Fibroblast of villous mesenchyme (primary cell): ENCODE data around the gene P3H2. TPM values are rescaled to one million over a fixed set of nuclear protein-coding genes. Genes with fewer than 3 reads are reported as not detected.

Source experiments
- DNase-seq: peaks from one replicate; pipeline ENCODE4 v3.0.0-alpha.2; 2010; ENCODE audit warnings: low read depth
- H3K4me3 ChIP-seq: 2 replicates; pipeline ENCODE4 v1.5.1; 2011; ENCODE audit warnings: low read depth, mild to moderate bottlenecking, low read length
- total RNA-seq: library from RNA; depleted of rRNA; stranded (reverse); fragments of >200 nt; gene quantifications from 2 replicates; pipeline ENCODE4 v1.2.3, GENCODE V29; 2012
- TF ChIP-seq, protein P1 (sequence below): IDR thresholded peaks from 2 replicates; pipeline ENCODE4 v1.5.1; 2012; ENCODE audit warnings: low read depth, mild to moderate bottlenecking, low read length; ENCODE audit not compliant: insufficient read depth

Gene P3H2
- total RNA-seq, 1 donor = 51.8 TPM

DNA sequence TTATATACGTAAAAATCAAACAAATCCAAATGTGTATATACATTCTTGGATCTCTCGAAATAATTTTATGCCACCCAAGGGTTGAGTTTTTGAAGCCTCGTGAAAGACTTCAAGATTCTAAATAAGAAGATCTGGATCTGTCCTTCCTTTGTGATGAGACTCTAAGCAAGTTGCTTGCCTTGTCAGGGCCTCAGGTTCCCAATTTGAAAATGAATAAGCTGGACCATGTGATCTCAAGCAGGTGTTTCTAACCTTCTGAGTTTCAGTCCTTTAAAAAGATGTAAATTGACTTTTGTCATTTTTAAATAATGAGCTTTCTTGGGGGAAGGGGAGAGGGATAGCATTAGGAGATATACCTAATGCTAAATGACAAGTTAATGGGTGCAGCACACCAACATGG, 137.1 kb downstream of the P3H2 start:
- H3K4me3 ChIP-seq = no peak overlapping the region
- DNase-seq = no peak
- TF ChIP-seq, protein P1, sequence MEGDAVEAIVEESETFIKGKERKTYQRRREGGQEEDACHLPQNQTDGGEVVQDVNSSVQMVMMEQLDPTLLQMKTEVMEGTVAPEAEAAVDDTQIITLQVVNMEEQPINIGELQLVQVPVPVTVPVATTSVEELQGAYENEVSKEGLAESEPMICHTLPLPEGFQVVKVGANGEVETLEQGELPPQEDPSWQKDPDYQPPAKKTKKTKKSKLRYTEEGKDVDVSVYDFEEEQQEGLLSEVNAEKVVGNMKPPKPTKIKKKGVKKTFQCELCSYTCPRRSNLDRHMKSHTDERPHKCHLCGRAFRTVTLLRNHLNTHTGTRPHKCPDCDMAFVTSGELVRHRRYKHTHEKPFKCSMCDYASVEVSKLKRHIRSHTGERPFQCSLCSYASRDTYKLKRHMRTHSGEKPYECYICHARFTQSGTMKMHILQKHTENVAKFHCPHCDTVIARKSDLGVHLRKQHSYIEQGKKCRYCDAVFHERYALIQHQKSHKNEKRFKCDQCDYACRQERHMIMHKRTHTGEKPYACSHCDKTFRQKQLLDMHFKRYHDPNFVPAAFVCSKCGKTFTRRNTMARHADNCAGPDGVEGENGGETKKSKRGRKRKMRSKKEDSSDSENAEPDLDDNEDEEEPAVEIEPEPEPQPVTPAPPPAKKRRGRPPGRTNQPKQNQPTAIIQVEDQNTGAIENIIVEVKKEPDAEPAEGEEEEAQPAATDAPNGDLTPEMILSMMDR = no peak

DNA sequence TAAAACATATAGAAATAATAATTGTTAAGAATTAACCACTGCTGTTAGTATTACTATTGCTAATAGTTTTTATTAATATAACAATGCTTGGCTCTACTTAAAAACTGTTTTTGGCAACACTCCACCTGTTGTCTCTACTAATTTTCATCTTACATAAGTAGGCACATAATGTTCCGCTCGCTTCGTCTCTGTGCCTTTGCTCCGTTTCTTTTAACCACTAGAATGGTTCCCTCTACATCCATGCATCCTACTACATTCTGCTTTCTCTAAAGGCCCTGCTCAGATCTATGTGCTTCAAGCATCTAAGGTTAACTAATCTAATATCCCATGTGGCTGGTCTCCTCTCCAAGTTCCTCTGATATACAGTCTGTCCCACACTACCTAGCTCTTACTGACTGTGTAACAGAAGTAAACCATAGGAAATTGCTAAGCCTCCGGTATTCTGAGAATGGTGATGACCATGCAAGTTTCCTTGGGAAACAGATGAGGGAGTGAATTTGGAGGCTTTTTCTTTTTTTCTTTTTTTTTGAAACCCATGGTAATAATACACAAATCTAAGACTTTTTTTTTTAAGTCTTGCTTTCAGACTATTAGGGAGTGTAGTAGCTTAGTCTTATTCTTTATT, 138.3 kb downstream of the P3H2 start:
- TF ChIP-seq, protein P1 = no peak
- H3K4me3 ChIP-seq = no peak overlapping the region
- peak; percentile 59 for DNase-seq

DNA sequence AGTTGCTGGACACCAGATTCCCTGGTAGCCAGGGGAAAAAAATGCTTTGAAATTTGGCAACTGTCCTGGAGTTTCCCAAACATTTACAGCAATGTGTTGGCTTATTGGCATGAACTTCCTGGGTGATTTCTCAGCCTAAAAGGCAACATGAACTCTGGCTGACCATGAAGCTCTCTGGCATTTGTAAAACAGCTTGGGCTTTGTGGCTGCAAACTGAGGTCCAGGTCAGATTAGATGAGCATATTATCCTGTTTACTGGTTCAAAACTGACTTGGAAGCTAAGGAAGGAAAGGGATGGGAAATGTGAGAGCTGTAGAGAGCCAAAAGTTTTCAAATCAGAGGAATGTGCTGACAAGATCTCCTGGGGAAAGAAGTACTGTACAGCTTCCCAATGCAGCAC, 139.0 kb downstream of the P3H2 start:
- H3K4me3 ChIP-seq = no peak overlapping the region
- DNase-seq = peak; percentile 95
- TF ChIP-seq, protein P1 = no peak

DNA sequence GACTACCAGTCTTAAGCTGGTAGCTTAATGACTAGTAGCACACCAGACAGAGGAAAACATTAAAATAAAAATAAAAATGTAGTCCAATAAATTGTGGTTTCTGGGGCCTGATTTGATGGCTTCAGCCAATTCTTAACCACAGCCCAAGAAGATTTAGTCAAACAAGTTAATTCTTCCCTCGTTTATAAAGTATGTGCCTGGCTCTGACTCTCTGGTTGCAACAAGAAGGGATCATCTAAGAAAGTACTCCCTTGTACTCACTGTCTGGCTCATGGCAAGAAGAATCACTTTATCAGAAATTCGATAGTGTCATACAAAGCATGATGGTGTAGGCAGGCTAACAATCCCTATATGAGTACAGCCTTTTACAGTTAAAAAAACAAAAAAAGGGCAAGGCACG, 141.9 kb downstream of the P3H2 start:
- TF ChIP-seq, protein P1 = no peak
- no peak overlapping the region for H3K4me3 ChIP-seq
- no peak for DNase-seq

DNA sequence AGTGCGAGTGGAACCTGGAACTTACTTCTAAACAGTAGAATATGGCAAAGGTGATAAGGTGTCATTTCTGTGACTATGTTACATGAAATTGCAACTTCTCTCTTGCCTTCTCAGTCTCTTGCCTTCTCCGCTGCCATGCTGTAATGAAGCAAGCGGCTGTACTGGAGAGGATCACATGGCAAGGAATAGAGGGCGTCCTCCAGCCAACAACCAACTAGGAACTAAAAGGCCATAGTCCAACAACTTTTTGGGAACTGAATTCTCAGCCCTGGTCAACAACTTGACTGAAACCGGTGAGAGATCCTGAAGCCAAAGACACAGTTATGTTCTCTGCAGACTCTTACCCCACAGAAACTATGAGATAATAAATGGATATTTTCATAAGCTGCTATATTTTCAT, 143.5 kb downstream of the P3H2 start:
- H3K4me3 ChIP-seq = no peak overlapping the region
- TF ChIP-seq, protein P1 = no peak
- DNase-seq = no peak

DNA sequence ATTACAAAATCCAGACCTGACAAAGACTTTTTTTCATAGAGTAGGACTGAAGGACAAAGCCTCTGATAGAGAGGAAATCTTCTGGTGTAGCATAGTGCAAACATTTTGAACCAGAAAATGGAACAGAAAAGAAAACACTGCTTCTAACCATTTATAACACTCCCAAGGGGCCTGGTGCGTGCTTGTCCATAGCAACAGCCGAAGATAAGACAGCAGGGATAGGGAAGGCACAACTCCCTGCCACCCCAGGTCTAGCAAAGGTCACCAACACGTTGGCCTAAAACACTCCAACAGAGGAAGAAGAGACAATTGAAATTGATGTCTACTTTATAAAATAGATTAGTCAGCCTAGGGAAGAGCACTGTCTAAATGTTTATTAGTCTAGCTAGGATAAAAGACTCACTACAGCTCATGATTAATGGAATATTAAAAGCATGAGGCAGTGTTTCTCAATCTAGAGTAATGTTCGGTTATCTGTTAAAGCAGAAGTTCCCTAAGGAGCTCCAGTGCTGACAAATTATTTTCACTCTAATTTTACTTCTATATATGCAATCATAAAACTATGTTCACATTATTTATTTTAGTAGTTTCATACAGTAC, 145.2 kb downstream of the P3H2 start:
- TF ChIP-seq, protein P1 = no peak
- peak; percentile 27 for DNase-seq
- H3K4me3 ChIP-seq = no peak overlapping the region

GRCh38 chr3:189974359-189974758, 146.3 kb downstream of the P3H2 start:
- TF ChIP-seq, protein P1 = no peak
- no peak overlapping the region for H3K4me3 ChIP-seq
- DNase-seq = no peak
